Measurements from ENCODE around the gene GLS2.

Gene GLS2

DNA sequence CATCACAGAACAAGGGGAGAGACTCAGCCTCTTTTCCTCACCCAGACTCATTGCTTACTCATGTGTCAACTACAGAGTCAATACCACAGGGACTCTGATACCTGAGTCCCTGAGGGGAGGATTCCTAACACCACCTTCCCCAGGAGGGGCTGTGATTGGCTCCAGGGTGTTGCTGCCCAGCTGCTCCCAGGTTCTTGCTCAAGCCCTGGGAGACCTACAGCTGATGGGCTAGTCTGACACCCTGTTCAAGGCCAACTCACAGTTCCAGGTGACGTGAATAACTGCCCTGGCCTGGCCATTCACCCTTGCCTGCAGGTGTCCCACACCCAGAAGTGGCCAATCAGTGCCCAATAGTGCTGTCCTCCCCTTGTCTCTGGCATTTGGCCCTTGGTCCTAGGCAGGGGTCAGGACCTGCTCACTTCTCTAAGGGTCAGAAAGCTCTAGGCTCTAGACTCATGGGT, 11.0 kb downstream of the GLS2 start:
- H3K9me2 ChIP-seq (replicated peaks; ENCODE audit: insufficient read depth, low read length): no peaks in the 10 kb centered on the region
- no peak overlapping the region for H3K4me2 ChIP-seq (ENCODE audit: low read depth, low read length, poor library complexity, severe bottlenecking)
- H3K27ac ChIP-seq (ENCODE audit: low read depth, low read length): no peak overlapping the region
- no peaks in the 10 kb centered on the region for H3K36me3 ChIP-seq (ENCODE audit: low read length)
- no peaks in the 10 kb centered on the region for H4K20me1 ChIP-seq (ENCODE audit: low read depth, low read length)
- H2AFZ ChIP-seq (ENCODE audit: low read depth, low read length, severe bottlenecking): no peak overlapping the region
- no peaks in the 10 kb centered on the region; the same call in 1 of the 2 replicates for H3K79me2 ChIP-seq (ENCODE audit: insufficient read depth, low read length)
- H3K27me3 ChIP-seq (ENCODE audit: low read length): no peaks in the 10 kb centered on the region
- no peaks in the 10 kb centered on the region for H3K9me3 ChIP-seq (ENCODE audit: insufficient read depth, low read length)
- H3K4me3 ChIP-seq (ENCODE audit: insufficient read depth, low read length, poor library complexity, severe bottlenecking): no peak overlapping the region
- no peak overlapping the region for H3K9ac ChIP-seq (ENCODE audit: low read length)
- peaks cover 4% of the 10 kb centered on the region; the same call in 1 of the 2 replicates for H3F3A ChIP-seq (ENCODE audit: insufficient read depth)
- no peak for TF ChIP-seq EZH2phosphoT487 (conservative IDR thresholded peaks at IDR 0.05; ENCODE audit: low read length)
- TF ChIP-seq, protein P1, sequence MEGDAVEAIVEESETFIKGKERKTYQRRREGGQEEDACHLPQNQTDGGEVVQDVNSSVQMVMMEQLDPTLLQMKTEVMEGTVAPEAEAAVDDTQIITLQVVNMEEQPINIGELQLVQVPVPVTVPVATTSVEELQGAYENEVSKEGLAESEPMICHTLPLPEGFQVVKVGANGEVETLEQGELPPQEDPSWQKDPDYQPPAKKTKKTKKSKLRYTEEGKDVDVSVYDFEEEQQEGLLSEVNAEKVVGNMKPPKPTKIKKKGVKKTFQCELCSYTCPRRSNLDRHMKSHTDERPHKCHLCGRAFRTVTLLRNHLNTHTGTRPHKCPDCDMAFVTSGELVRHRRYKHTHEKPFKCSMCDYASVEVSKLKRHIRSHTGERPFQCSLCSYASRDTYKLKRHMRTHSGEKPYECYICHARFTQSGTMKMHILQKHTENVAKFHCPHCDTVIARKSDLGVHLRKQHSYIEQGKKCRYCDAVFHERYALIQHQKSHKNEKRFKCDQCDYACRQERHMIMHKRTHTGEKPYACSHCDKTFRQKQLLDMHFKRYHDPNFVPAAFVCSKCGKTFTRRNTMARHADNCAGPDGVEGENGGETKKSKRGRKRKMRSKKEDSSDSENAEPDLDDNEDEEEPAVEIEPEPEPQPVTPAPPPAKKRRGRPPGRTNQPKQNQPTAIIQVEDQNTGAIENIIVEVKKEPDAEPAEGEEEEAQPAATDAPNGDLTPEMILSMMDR (IDR thresholded peaks at IDR 0.05; ENCODE audit: insufficient read depth, low read length, poor library complexity, severe bottlenecking): no peak

DNA sequence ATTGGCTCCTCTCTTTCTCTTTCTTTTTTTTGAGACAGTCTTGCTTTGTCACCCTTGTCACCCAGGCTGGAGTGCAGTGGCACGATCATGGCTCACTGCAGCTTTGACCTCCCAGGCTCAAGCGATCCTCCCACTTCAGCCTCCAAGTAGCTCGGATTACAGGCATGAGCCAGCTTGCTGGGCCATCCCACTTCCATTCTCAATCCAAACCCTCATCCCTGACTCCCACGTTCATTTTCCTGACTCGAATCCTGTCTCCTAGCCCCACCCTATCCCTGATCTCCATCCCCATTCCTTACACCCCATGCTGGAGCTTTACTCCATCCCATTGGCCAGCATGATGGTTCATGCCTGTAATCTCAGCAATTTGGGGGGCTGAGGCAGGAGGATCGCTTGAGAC, 11.8 kb downstream of the GLS2 start:
- Histone ChIP-seq H3K27ac (ENCODE audit: low read depth, low read length) (no peak overlapping the region), H3K9ac (ENCODE audit: low read length) (no peak overlapping the region), H3K79me2 (ENCODE audit: insufficient read depth, low read length) (peaks cover 5% of the 10 kb centered on the region; the same call in 1 of the 2 replicates), H3K4me3 (ENCODE audit: insufficient read depth, low read length, poor library complexity, severe bottlenecking) (no peak overlapping the region), H2AFZ (ENCODE audit: low read depth, low read length, severe bottlenecking) (no peak overlapping the region), H3K4me2 (ENCODE audit: low read depth, low read length, poor library complexity, severe bottlenecking) (no peak overlapping the region), H3K36me3 (ENCODE audit: low read length) (no peaks in the 10 kb centered on the region), H3K9me2 (replicated peaks; ENCODE audit: insufficient read depth, low read length) (no peaks in the 10 kb centered on the region), H3K27me3 (ENCODE audit: low read length) (no peaks in the 10 kb centered on the region), H4K20me1 (ENCODE audit: low read depth, low read length) (no peaks in the 10 kb centered on the region), H3K9me3 (ENCODE audit: insufficient read depth, low read length) (no peaks in the 10 kb centered on the region), H3F3A (ENCODE audit: insufficient read depth) (peaks cover 4% of the 10 kb centered on the region; the same call in 1 of the 2 replicates)
- TF ChIP-seq EZH2phosphoT487 (conservative IDR thresholded peaks at IDR 0.05; ENCODE audit: low read length): no peak
- TF ChIP-seq, protein P1 (IDR thresholded peaks at IDR 0.05; ENCODE audit: insufficient read depth, low read length, poor library complexity, severe bottlenecking): no peak

DNA sequence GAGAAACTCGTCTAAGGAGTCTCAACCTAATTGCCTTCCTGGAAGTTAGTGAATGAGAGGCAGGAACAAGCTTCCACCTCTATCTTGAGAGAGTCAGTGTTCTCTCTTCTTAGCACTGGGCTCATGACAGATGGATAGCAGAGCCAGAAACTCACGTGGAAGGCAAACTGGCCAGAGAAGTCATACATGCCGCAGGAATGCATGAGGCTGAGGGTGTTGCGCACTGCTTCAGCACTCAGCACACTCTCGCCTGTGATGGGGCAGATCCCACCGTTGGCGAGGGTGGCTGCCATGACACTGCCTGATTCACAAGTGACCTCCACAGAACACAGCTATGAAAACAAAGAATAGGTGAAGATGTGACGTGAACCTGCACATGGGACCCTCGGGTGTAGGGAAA, 13.6 kb downstream of the GLS2 start:
- H3K9ac ChIP-seq (ENCODE audit: low read length): no peak overlapping the region
- H3K27me3 ChIP-seq (ENCODE audit: low read length): no peaks in the 10 kb centered on the region
- H3K79me2 ChIP-seq (ENCODE audit: insufficient read depth, low read length): peaks cover 22% of the 10 kb centered on the region
- H3K9me2 ChIP-seq (replicated peaks; ENCODE audit: insufficient read depth, low read length): no peaks in the 10 kb centered on the region
- no peaks in the 10 kb centered on the region for H3K36me3 ChIP-seq (ENCODE audit: low read length)
- TF ChIP-seq EZH2phosphoT487 (conservative IDR thresholded peaks at IDR 0.05; ENCODE audit: low read length): no peak
- TF ChIP-seq, protein P1 (IDR thresholded peaks at IDR 0.05; ENCODE audit: insufficient read depth, low read length, poor library complexity, severe bottlenecking): no peak
- no peak overlapping the region for H3K4me3 ChIP-seq (ENCODE audit: insufficient read depth, low read length, poor library complexity, severe bottlenecking)
- no peaks in the 10 kb centered on the region for H4K20me1 ChIP-seq (ENCODE audit: low read depth, low read length)
- no peak overlapping the region for H3K27ac ChIP-seq (ENCODE audit: low read depth, low read length)
- no peak overlapping the region for H3K4me2 ChIP-seq (ENCODE audit: low read depth, low read length, poor library complexity, severe bottlenecking)
- H3F3A ChIP-seq (ENCODE audit: insufficient read depth): peaks cover 4% of the 10 kb centered on the region; the same call in 1 of the 2 replicates
- H2AFZ ChIP-seq (ENCODE audit: low read depth, low read length, severe bottlenecking): no peak overlapping the region
- H3K9me3 ChIP-seq (ENCODE audit: insufficient read depth, low read length): no peaks in the 10 kb centered on the region
